ENCODE measurements around the gene RXRG. TPM values are rescaled to one million over a fixed set of nuclear protein-coding genes. Genes with fewer than 3 reads are reported as not detected.
A peak's percentile ranks its signal among the peaks of the same experiment; 100 is the strongest.

RXRG gene
- total and polyA plus RNA-seq, 3 experiments from 2014 or later, result not detected

- ChIA-PET CTCF (interaction anchor here (2.0 to 2.7 kb wide), 3 partner anchors 8 to 17 kb away, joined by 5 to 22 read pairs (median 11); no protein-coding TSS in a partner anchor), POLR2A (no interaction called here)
- Histone ChIP-seq H3K4me3 (ENCODE audit: low read length) (no peak overlapping the region), H3K36me3 (ENCODE audit: insufficient read depth, low read length) (no peaks in the 10 kb centered on the region), H3K4me1 (ENCODE audit: insufficient read depth, low read length) (peaks cover 20% of the 10 kb centered on the region), H3K27me3 (ENCODE audit: insufficient read depth, low read length, poor library complexity, severe bottlenecking) (peaks cover 18% of the 10 kb centered on the region), H3K9me3 (ENCODE audit: low read length) (no peaks in the 10 kb centered on the region), H3K27ac (ENCODE audit: low read depth, low read length) (no peak overlapping the region)
- Mint-ChIP-seq H3K27ac (no peak overlapping the region), H3K27me3 (peaks cover 52 to 70% of the 10 kb centered on the region in 2 donors), H3K4me3 (peak overlapping the region in 3 of 7 donors; percentile 38 to 55 (median 39)), H3K4me1 (peaks cover 15 to 19% (median 19%) of the 10 kb centered on the region in 3 donors), H3K9me3 (peaks cover 0 to 4% (median 0%) of the 10 kb centered on the region in 5 donors), H3K36me3 (peaks cover 0 to 3% (median 0%) of the 10 kb centered on the region in 3 donors)
- DNase-seq, result no peak
These were observed 69.3 kb downstream of the RXRG start for GRCh38 chr1:165375623-165376022.

- Histone ChIP-seq H3K36me3 (ENCODE audit: insufficient read depth, low read length) (no peaks in the 10 kb centered on the region), H3K27ac (ENCODE audit: low read depth, low read length) (no peak overlapping the region), H3K4me1 (ENCODE audit: insufficient read depth, low read length) (peaks cover 16% of the 10 kb centered on the region), H3K27me3 (ENCODE audit: insufficient read depth, low read length, poor library complexity, severe bottlenecking) (peaks cover 18% of the 10 kb centered on the region), H3K4me3 (ENCODE audit: low read length) (no peak overlapping the region), H3K9me3 (ENCODE audit: low read length) (no peaks in the 10 kb centered on the region)
- Mint-ChIP-seq H3K36me3 (peaks cover 0 to 3% (median 0%) of the 10 kb centered on the region in 3 donors), H3K4me1 (peaks cover 10 to 16% (median 12%) of the 10 kb centered on the region in 3 donors), H3K27ac (no peak overlapping the region), H3K4me3 (no peak overlapping the region), H3K9me3 (peaks cover 0 to 2% (median 0%) of the 10 kb centered on the region in 5 donors), H3K27me3 (peaks cover 49 to 94% of the 10 kb centered on the region in 2 donors)
- ChIA-PET POLR2A (no interaction called here), CTCF (interaction anchor here (1.4 kb wide), 1 partner anchor 17 kb away, joined by 3 read pairs; no protein-coding TSS in a partner anchor)
- DNase-seq, result no peak
These were observed 73.2 kb downstream of the RXRG start for GRCh38 chr1:165371588-165372225.

- Histone ChIP-seq H3K9me3 (ENCODE audit: low read length) (no peaks in the 10 kb centered on the region), H3K27me3 (ENCODE audit: insufficient read depth, low read length, poor library complexity, severe bottlenecking) (peaks cover 10% of the 10 kb centered on the region), H3K4me1 (ENCODE audit: insufficient read depth, low read length) (no peaks in the 10 kb centered on the region), H3K27ac (ENCODE audit: low read depth, low read length) (no peak overlapping the region), H3K36me3 (ENCODE audit: insufficient read depth, low read length) (no peaks in the 10 kb centered on the region), H3K4me3 (ENCODE audit: low read length) (no peak overlapping the region)
- Mint-ChIP-seq H3K4me3 (no peak overlapping the region), H3K27ac (no peak overlapping the region), H3K9me3 (no peaks in the 10 kb centered on the region), H3K27me3 (peaks cover 39 to 87% of the 10 kb centered on the region in 2 donors), H3K4me1 (peaks cover 0 to 3% (median 0%) of the 10 kb centered on the region in 3 donors), H3K36me3 (peaks cover 0 to 3% (median 0%) of the 10 kb centered on the region in 3 donors)
- peak in 4 of 5 donors; percentile 21 to 57 (median 42) for DNase-seq
- ChIA-PET POLR2A (no interaction called here), CTCF (interaction anchor here (1.0 to 5.1 kb wide), 11 partner anchors 10 to 229 kb away, joined by 3 to 52 read pairs (median 7); partner anchors contain the start of gene LMX1A)
These were observed 75.6 kb downstream of the RXRG start for GRCh38 chr1:165369255-165369848.

GRCh38 chr1:165367375-165367993 is 77.4 kb downstream of the RXRG start:
- CTCF ChIA-PET, result interaction anchor here (0.7 to 5.1 kb wide), 22 partner anchors 8 to 232 kb away, joined by 3 to 52 read pairs (median 6); partner anchors contain the start of gene LMX1A
- POLR2A ChIA-PET, result no interaction called here
- Histone ChIP-seq H3K27me3 (ENCODE audit: insufficient read depth, low read length, poor library complexity, severe bottlenecking) (peaks cover 3% of the 10 kb centered on the region), H3K4me3 (ENCODE audit: low read length) (no peak overlapping the region), H3K4me1 (ENCODE audit: insufficient read depth, low read length) (no peaks in the 10 kb centered on the region), H3K27ac (ENCODE audit: low read depth, low read length) (no peak overlapping the region), H3K36me3 (ENCODE audit: insufficient read depth, low read length) (no peaks in the 10 kb centered on the region), H3K9me3 (ENCODE audit: low read length) (no peaks in the 10 kb centered on the region)
- Mint-ChIP-seq H3K36me3 (peaks cover 0 to 3% (median 0%) of the 10 kb centered on the region in 3 donors), H3K9me3 (no peaks in the 10 kb centered on the region), H3K4me1 (peaks cover 0 to 3% (median 0%) of the 10 kb centered on the region in 3 donors), H3K4me3 (no peak overlapping the region), H3K27me3 (peaks cover 29 to 78% of the 10 kb centered on the region in 2 donors), H3K27ac (no peak overlapping the region)
- DNase-seq, result peak; percentile 51 to 81 (median 74)

- no peaks in the 10 kb centered on the region for H3K27me3 ChIP-seq (ENCODE audit: insufficient read depth, low read length, poor library complexity, severe bottlenecking)
- no peak for DNase-seq
- peaks cover 34 to 68% of the 10 kb centered on the region in 2 donors for H3K27me3 Mint-ChIP-seq
- H3K36me3 ChIP-seq (ENCODE audit: insufficient read depth, low read length), result no peaks in the 10 kb centered on the region
- H3K27ac Mint-ChIP-seq, result no peak overlapping the region
- H3K4me1 Mint-ChIP-seq, result peaks cover 0 to 3% (median 0%) of the 10 kb centered on the region in 3 donors
- H3K27ac ChIP-seq (ENCODE audit: low read depth, low read length), result no peak overlapping the region
- ChIA-PET POLR2A (no interaction called here), CTCF (no interaction called here)
- no peaks in the 10 kb centered on the region for H3K9me3 ChIP-seq (ENCODE audit: low read length)
- H3K36me3 Mint-ChIP-seq, result no peaks in the 10 kb centered on the region
- H3K9me3 Mint-ChIP-seq, result no peaks in the 10 kb centered on the region
- H3K4me3 Mint-ChIP-seq, result no peak overlapping the region
- H3K4me3 ChIP-seq (ENCODE audit: low read length), result no peak overlapping the region
- no peaks in the 10 kb centered on the region for H3K4me1 ChIP-seq (ENCODE audit: insufficient read depth, low read length)
These were observed 79.6 kb downstream of the RXRG start for GRCh38 chr1:165365341-165365740.

GRCh38 chr1:165364568-165365133 is 80.3 kb downstream of the RXRG start:
- no peak for DNase-seq
- Mint-ChIP-seq H3K4me3 (no peak overlapping the region), H3K27ac (no peak overlapping the region), H3K36me3 (no peaks in the 10 kb centered on the region), H3K9me3 (no peaks in the 10 kb centered on the region), H3K27me3 (peaks cover 38 to 67% of the 10 kb centered on the region in 2 donors), H3K4me1 (peaks cover 0 to 3% (median 0%) of the 10 kb centered on the region in 3 donors)
- Histone ChIP-seq H3K9me3 (ENCODE audit: low read length) (no peaks in the 10 kb centered on the region), H3K27ac (ENCODE audit: low read depth, low read length) (no peak overlapping the region), H3K4me3 (ENCODE audit: low read length) (no peak overlapping the region), H3K36me3 (ENCODE audit: insufficient read depth, low read length) (no peaks in the 10 kb centered on the region), H3K4me1 (ENCODE audit: insufficient read depth, low read length) (no peaks in the 10 kb centered on the region), H3K27me3 (ENCODE audit: insufficient read depth, low read length, poor library complexity, severe bottlenecking) (peaks cover 4% of the 10 kb centered on the region)
- ChIA-PET POLR2A (no interaction called here), CTCF (no interaction called here)

GRCh38 chr1:165356876-165357275 is 88.0 kb downstream of the RXRG start:
- peaks cover 27% of the 10 kb centered on the region for H3K27me3 ChIP-seq (ENCODE audit: insufficient read depth, low read length, poor library complexity, severe bottlenecking)
- CTCF ChIA-PET, result interaction anchor here (1.1 to 1.2 kb wide), 2 partner anchors 11 to 12 kb away, joined by 3 to 4 read pairs; no protein-coding TSS in a partner anchor
- no peak overlapping the region for H3K4me3 Mint-ChIP-seq

More at GRCh38 chr1:165356876-165357275, 88.0 kb downstream of the RXRG start:
- H3K36me3 Mint-ChIP-seq, result no peaks in the 10 kb centered on the region
- peaks cover 49 to 84% of the 10 kb centered on the region in 2 donors for H3K27me3 Mint-ChIP-seq
- Histone ChIP-seq H3K4me3 (ENCODE audit: low read length) (no peak overlapping the region), H3K27ac (ENCODE audit: low read depth, low read length) (no peak overlapping the region), H3K4me1 (ENCODE audit: insufficient read depth, low read length) (no peaks in the 10 kb centered on the region), H3K9me3 (ENCODE audit: low read length) (no peaks in the 10 kb centered on the region), H3K36me3 (ENCODE audit: insufficient read depth, low read length) (no peaks in the 10 kb centered on the region)
- H3K27ac Mint-ChIP-seq, result no peak overlapping the region
- peaks cover 0 to 2% (median 0%) of the 10 kb centered on the region in 5 donors for H3K9me3 Mint-ChIP-seq
- DNase-seq, result no peak
- peaks cover 9 to 24% (median 9%) of the 10 kb centered on the region in 3 donors for H3K4me1 Mint-ChIP-seq
- POLR2A ChIA-PET, result no interaction called here
